Measurements from ENCODE around the gene PTPRJ.

The PTPRJ gene

GRCh38 chr11:47997063-47998053 lies 17.0 kb downstream of the PTPRJ start:
- DNase-seq (ENCODE audit: low read depth), result no peak

GRCh38 chr11:47998345-47998732 lies 18.0 kb downstream of the PTPRJ start:
- no peak for DNase-seq (ENCODE audit: low read depth)

- no peak for DNase-seq (ENCODE audit: low read depth)
Observed at GRCh38 chr11:47998733-47999359, 18.5 kb downstream of the PTPRJ start.

GRCh38 chr11:48000432-48000831 lies 20.1 kb downstream of the PTPRJ start:
- DNase-seq (ENCODE audit: low read depth), result no peak

- DNase-seq (ENCODE audit: low read depth), result no peak
Observed at GRCh38 chr11:48001438-48002021, 21.2 kb downstream of the PTPRJ start.

- no peak for DNase-seq (ENCODE audit: low read depth)
Observed at GRCh38 chr11:48002561-48002960, 22.2 kb downstream of the PTPRJ start.

GRCh38 chr11:48003926-48004325 lies 23.6 kb downstream of the PTPRJ start:
- DNase-seq (ENCODE audit: low read depth), result no peak

- no peak for DNase-seq (ENCODE audit: low read depth)
Observed at GRCh38 chr11:48004456-48004855, 24.1 kb downstream of the PTPRJ start.

- DNase-seq (ENCODE audit: low read depth), result no peak
Observed at GRCh38 chr11:48005136-48005535, 24.8 kb downstream of the PTPRJ start.

GRCh38 chr11:48005831-48006270 lies 25.5 kb downstream of the PTPRJ start:
- DNase-seq (ENCODE audit: low read depth), result no peak

GRCh38 chr11:48006301-48006992 lies 26.1 kb downstream of the PTPRJ start:
- peak; percentile 41 for DNase-seq (ENCODE audit: low read depth)

- DNase-seq (ENCODE audit: low read depth), result no peak
Observed at GRCh38 chr11:48007677-48008076, 27.3 kb downstream of the PTPRJ start.

- no peak for DNase-seq (ENCODE audit: low read depth)
Observed at GRCh38 chr11:48008951-48009270, 28.6 kb downstream of the PTPRJ start.

- no peak for DNase-seq (ENCODE audit: low read depth)
Observed at GRCh38 chr11:48011102-48011797, 30.9 kb downstream of the PTPRJ start.

- no peak for DNase-seq (ENCODE audit: low read depth)
Observed at GRCh38 chr11:48011798-48012391, 31.5 kb downstream of the PTPRJ start.

GRCh38 chr11:48013269-48013901 lies 33.0 kb downstream of the PTPRJ start:
- no peak for DNase-seq (ENCODE audit: low read depth)

- DNase-seq (ENCODE audit: low read depth), result no peak
Observed at GRCh38 chr11:48014917-48015316, 34.6 kb downstream of the PTPRJ start.

GRCh38 chr11:48017105-48017830 lies 36.9 kb downstream of the PTPRJ start:
- no peak for DNase-seq (ENCODE audit: low read depth)

- DNase-seq (ENCODE audit: low read depth), result no peak
Observed at GRCh38 chr11:48017831-48018527, 37.6 kb downstream of the PTPRJ start.
